GM19239 (cell line): ENCODE data around the gene TTLL10.

ENCODE experiments used
- DNase-seq: peaks from one replicate; pipeline ENCODE4 v3.0.0; 2011; ENCODE audit warnings: low spot score; ENCODE audit not compliant: insufficient read length
- FAIRE-seq: peaks from 2 replicates; lab custom pipeline; 2011; peaks lifted over from hg19 to GRCh38; lab: Jason Lieb, UNC

The TTLL10 gene, protein sequence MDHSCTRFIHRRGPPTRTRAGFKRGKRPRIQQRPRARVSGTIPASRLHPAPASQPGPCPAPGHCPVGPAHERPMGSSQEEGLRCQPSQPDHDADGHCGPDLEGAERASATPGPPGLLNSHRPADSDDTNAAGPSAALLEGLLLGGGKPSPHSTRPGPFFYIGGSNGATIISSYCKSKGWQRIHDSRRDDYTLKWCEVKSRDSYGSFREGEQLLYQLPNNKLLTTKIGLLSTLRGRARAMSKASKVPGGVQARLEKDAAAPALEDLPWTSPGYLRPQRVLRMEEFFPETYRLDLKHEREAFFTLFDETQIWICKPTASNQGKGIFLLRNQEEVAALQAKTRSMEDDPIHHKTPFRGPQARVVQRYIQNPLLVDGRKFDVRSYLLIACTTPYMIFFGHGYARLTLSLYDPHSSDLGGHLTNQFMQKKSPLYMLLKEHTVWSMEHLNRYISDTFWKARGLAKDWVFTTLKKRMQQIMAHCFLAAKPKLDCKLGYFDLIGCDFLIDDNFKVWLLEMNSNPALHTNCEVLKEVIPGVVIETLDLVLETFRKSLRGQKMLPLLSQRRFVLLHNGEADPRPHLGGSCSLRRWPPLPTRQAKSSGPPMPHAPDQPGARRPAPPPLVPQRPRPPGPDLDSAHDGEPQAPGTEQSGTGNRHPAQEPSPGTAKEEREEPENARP

DNA sequence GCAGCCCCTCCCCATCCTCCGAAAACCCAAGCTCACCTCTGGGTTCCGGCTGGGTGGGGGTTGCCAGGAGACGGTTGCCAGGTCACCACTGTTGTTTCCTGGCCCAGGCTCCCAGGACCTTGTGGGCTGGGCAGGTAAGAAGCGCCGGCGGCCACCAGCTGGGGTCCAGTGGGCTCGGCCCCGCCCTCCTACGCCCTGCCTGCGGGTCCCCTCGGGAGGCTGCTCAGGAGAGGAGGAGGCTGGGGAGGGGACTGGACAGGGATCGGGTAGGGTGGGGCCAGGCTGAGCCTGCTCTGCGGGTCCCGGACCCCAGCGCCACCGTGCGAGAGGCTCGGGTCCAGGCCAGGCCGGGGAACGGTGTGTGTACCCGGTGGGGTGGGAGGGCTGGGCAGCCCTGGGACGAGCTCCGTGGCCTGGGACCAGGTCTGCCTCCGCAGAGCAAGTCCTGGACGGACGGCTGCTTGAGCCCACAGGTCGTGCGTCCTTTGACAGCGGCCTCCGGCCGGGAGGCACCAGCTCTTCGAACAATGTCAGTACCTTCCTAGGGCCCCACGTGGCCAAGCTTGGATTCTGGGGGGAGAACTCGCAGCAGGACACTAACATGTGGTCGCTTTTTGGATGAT lies at the start of gene TTLL10:
TSS of gene TTLL10 (plus strand) at position 88 of the 623 bp plus-strand sequence. CDS start 5,336 bp downstream, outside the sequence.
- DNase-seq (no peak), FAIRE-seq (no peak)

DNA sequence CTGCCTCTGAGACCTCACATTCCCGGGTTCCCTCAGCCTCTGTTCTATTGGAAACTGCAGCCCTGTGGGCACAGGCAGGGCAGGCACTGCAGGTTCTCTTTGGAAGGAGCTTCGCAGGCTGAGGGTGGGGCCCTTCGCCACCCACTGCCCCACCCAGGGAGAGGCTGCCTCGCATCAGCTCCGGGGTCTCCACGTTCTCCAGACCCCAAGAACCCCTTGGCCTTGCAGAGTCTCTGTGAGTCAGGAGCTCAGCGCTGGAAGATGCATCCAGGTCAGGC lies 49.2 kb upstream of the TTLL10 start:
- no peak for DNase-seq
- FAIRE-seq, result no peak

GRCh38 chr1:1124786-1125642 lies 48.7 kb upstream of the TTLL10 start:
- no peak for FAIRE-seq

DNA sequence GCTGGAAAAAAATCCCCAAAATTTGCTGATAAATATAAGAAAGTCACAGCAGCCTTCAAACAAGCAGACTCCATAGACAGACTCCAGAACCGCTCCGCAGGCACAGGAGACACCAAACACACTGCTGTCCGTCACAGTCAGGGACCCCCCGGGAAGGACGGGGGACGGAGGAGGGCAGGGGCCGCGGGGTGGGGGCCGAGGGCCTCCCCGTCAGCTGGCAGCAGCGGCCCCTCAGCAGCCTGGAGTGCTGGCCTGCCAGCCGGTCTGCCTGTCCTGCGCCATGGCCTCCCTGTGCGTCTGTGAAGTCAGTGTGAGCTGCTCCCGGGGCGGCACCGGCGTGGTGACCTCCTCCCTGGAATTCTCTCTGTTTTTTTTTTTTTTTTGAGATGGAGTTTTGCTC lies 47.7 kb upstream of the TTLL10 start:
- FAIRE-seq, result no peak
- no peak for DNase-seq

More at GRCh38 chr1:1124786-1125642, 48.7 kb upstream of the TTLL10 start:
- no peak for DNase-seq

DNA sequence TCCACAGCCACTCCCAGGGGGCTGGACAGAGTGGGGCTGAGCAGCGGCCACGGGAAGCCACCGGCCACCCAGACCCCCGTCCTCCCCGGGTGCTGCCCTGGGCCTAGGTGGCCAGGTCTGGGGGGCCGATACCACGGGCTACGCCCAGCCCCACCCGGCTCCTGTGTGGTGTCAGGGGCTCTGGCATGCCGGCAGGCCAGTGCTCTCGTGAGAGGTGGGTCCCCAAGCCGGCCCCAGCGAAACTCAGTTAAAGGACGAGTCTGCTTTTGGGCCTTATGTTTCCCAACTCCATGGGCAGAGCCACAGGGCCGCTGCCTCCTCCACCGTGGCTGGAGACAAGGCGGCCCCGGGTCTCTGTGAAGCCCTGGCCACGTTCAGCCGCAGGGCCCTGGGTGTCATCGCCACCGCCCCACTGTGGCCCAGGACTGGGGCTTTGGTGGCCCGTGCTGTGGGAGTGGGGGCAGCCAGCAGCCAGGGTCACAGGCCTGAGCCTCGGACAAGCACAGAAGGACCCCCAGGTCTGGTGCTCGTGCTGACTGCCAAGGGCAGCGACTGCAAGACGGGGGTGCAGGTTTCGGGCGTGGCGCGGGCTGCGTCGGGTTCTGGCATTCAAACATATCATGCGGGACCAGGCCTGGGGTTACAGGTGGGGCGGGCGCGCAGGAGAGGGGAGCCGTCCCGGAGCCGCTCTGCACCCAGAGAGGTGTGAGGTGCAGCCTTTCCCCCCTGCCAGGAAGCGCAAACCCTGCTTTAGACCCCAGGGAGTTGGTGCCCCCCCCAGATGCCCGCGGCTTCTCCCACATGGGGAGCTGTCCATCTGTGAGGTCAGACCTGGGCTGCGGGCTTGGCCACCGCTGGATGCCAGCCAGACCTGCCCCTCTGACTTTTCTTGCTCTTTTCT lies 45.9 kb upstream of the TTLL10 start:
- no peak for FAIRE-seq
- no peak for DNase-seq

DNA sequence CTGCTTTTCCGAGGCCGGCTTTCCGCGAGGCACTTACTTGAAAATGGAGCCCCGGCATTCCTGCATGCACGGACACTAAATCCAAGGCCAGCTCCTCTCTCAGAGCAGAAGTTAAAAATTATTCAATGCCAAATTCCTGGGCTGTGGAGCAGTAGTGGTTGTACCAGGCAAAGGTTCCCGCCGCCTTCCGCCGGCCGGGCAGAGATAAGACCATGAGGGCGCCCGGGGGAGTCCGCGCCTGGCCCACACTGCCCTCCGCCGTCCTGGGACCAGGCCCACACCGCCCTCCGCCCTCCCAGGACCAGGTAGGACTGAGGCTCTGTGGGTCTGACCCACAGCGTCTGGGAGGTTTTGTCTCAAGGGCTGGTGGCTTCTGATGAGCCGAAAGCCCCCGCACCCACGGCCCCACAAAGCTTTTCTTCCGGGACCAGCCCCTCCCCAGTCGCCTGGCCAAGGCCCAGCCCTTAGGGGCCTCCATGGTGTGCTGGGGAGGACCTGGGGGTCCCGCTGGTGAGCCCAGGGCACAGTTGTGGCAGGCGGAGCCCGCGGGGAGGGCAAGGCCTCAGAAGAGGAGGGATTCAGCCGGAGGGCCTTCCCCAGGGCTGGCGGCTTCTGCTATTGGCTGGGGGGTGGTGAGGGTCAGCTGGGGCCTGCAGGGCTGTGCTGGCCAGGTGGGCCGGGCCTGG lies 45.1 kb upstream of the TTLL10 start:
- no peak for DNase-seq
- no peak for FAIRE-seq

DNA sequence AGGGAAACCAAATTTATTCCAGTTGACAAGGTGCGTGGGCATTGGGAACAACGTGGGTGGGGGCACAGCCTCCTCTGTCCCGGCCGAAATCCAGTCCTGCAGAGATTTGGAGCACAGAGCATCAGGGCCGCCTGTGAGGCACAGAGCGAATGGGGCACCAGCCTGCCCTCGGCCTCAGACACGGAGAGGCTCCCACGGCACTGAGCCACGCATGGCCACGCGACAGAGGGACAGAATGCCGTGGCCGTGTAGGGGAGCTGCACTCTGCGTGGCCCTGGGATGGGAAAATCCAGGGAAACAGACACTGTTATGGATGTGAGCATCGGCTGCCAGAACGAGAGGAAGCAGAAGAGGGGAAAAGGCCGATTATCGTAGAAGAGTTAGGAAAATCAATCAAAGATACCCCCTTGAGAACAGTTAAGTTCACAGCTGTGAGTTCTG lies 44.3 kb upstream of the TTLL10 start:
- DNase-seq, result no peak
- no peak for FAIRE-seq

DNA sequence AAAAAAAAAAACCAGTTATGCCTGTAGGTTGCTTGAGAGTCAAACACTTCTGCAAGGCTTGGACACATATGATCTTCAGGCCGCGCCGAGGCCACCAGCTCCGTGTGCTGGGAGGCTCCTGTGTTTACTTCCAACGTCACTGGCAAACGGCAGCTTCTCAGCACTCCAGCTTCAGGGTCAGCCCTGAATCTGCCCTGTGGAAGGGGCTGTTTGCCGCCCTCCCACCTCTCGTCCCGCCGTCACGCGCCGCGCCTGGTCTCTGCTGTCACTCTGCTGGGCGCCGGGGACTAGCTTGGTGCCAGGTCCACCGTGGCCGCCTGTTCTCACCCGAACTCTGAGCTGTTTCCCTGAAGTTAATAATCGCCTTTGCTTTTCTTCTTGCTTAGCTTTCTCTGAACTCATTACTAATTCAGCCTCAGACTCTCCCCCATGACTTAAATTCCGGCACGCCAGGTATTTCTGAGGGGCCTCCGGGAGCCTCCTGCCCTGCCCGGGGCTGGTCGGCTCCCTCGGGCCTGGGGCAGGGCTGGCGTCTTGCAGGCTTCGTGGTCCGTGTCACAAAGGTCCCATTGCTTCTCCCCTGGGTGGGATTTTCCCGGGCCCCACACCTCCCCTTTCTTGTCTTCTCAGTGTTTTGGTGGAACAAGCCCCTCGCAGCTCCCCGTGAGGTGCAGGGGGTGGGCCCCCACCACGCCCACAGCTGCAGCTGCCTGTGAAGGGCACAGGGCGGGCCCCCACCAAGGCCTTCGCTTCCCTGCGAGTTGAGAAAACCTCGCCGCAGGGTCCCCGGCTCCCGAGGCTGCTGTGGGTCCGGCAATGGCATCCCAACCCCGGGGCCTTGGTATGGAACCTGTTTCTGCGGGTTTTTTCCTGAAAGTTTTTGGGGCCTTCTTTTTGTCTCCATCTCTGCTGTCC lies 43.2 kb upstream of the TTLL10 start:
- FAIRE-seq, result no peak
- DNase-seq, result no peak

- no peak for DNase-seq
- no peak for FAIRE-seq
Observed at GRCh38 chr1:1132042-1132950, 41.4 kb upstream of the TTLL10 start.

GRCh38 chr1:1132956-1133750 lies 40.5 kb upstream of the TTLL10 start:
- FAIRE-seq (no peak), DNase-seq (no peak)

DNA sequence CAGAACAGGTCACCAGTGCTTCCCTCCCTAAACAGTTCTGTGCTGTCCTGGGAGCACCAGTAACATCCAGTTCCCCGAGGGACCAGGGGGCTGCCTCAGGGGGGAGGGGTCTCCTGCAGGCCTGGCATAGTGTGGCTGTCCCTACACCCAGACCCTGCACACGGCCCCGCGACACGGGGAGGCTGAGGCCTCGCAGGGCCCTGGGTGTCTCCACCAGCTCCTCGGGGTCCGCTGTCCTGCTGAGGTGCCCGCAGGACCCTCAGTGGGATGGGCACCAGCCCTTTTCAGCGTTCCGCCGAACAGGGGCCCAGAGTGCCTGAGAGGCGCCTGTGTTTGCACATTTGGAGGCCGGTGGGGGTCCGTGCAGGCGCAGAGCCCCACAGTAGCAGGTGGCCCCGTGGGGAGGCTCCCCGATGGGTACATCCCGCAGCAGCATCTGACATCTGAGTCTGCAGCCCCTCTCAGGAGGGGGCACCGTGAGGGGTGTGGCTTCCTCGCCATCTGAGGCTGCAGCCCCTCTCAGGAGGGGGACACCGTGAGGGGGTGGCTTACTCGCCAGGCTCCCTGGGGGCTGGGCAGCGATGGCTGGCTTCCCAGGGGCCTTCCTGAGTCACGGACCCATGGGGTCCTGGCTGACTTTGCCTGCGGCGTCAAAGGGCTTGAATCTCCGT lies 39.2 kb upstream of the TTLL10 start:
- no peak for DNase-seq
- no peak for FAIRE-seq

GRCh38 chr1:1135339-1136136 lies 38.1 kb upstream of the TTLL10 start:
- DNase-seq, result no peak
- FAIRE-seq, result no peak

DNA sequence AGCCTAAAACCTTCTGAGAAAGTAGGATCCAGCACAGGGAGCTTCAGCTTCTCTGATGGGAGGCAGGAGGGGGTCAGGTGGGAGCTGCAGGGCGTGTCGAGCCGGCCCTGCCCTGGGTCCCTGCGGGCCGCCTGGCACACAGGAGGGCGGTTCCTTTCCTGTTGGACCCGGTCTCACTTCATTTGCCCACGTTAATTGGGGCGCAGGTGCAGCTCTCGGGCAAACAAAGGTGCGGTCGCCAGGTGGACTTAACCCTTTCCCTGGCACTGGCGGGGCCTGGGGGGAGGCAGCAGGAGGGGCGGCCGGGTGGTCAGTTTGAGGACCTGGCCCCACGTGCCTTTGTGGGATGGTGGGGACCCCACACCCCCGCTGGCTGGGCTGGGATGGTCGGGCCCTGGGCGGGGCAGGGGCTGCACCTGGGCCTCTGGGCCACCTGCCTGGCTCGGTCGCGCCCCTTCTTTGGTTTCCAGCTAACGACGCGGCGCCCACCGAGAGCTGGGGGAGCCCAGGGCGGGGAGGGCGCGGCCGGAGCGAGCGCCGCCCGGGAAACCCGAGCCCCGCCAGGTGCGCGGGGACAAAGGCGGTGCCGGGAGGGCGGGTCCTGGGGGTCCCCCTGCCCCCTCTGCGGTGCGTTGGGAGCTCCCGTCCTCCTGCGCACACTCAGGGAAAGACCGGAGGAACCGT lies 37.0 kb upstream of the TTLL10 start:
- no peak for FAIRE-seq
- no peak for DNase-seq
